Stimulated activated CD8-positive, alpha-beta memory T cell treated with anti-CD3 and anti-CD28 coated beads, Interleukin-12 subunit alpha, Interleukin-12 subunit beta, amount 100 ng/mL, for 1 hour (primary cell): Measurements from ENCODE around the gene SYT8.
"Not testable (repeated sequence)": the region's sequence is repeated elsewhere in the genome, so short reads cannot be mapped to it uniquely, and the experiment has no call there.

Experiments
- DNase-seq: peaks from one replicate; pipeline ENCODE4 v3.0.0-alpha.2; 2020; ENCODE audit warnings: low read depth

The SYT8 gene

GRCh38 chr11:1873813-1874150 lies 39.0 kb downstream of the SYT8 start:
- not testable (repeated sequence) for DNase-seq

GRCh38 chr11:1874441-1875092 lies 39.8 kb downstream of the SYT8 start:
- DNase-seq, result not testable (repeated sequence)

- no peak for DNase-seq
Observed at GRCh38 chr11:1875093-1875850, 40.5 kb downstream of the SYT8 start.

GRCh38 chr11:1875851-1876301 lies 41.1 kb downstream of the SYT8 start:
- DNase-seq, result not testable (repeated sequence)

- DNase-seq, result no peak
Observed at GRCh38 chr11:1876361-1877063, 41.7 kb downstream of the SYT8 start.

- DNase-seq, result no peak
Observed at GRCh38 chr11:1877211-1878136, 42.7 kb downstream of the SYT8 start.

- DNase-seq, result no peak
Observed at GRCh38 chr11:1878137-1879031, 43.6 kb downstream of the SYT8 start.

- no peak for DNase-seq
Observed at GRCh38 chr11:1879342-1879940, 44.7 kb downstream of the SYT8 start.

- DNase-seq, result no peak
Observed at GRCh38 chr11:1879941-1880720, 45.3 kb downstream of the SYT8 start.

GRCh38 chr11:1880746-1881441 lies 46.1 kb downstream of the SYT8 start:
- DNase-seq, result no peak

- no peak for DNase-seq
Observed at GRCh38 chr11:1881442-1882264, 46.9 kb downstream of the SYT8 start.

- DNase-seq, result peak; percentile 71
Observed at GRCh38 chr11:1882265-1883238, 47.8 kb downstream of the SYT8 start.

- DNase-seq, result no peak
Observed at GRCh38 chr11:1883346-1884302, 48.8 kb downstream of the SYT8 start.

GRCh38 chr11:1884303-1884700 lies 49.5 kb downstream of the SYT8 start:
- no peak for DNase-seq

GRCh38 chr11:1886551-1886950 lies 51.8 kb downstream of the SYT8 start:
- DNase-seq, result not testable (repeated sequence)
